Renal cortex interstitium (tissue), 11 donors: ENCODE results near the gene RAD18. TPM values are rescaled to one million over a fixed set of nuclear protein-coding genes. Genes with fewer than 3 reads are reported as not detected.

Source experiments
- DNase-seq, 11 donors: peaks; one replicate each; pipeline ENCODE4 v3.0.0-alpha.2; 2013; ENCODE audit warnings: low read depth in 9 of 11, low spot score in 4 of 11; ENCODE audit errors: extremely low read depth in 1 of 11
- polyA plus RNA-seq, 3 donors: library from polyadenylated mRNA; unstranded; fragments of 120-200 nt; gene quantifications; one replicate each; pipeline ENCODE4 v1.2.1, GENCODE V29; 2013; ENCODE audit not compliant: insufficient read length in 3 of 3

RAD18 gene
- polyA plus RNA-seq, 3 donors = 9.7 to 12.4 (median 10.3) TPM

DNA sequence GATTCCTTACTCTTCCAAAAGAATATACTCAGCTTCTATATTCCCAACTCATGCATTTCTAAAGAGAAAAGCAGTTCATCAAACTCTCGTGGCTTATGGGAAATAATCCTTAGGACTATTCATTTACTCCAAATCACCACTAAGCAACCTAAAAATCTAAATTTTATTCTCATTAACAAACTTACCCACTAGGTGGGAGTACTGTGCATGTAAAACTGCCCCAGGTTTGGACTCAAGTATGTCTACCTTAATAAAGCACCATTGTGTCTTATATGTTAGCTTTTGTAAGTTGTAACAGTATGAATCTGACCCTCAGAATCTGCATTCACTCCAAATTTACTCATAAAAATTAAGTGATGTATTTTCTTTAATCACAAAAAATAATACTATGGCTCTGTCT is 25.3 kb downstream of the RAD18 start:
- DNase-seq = no peak

DNA sequence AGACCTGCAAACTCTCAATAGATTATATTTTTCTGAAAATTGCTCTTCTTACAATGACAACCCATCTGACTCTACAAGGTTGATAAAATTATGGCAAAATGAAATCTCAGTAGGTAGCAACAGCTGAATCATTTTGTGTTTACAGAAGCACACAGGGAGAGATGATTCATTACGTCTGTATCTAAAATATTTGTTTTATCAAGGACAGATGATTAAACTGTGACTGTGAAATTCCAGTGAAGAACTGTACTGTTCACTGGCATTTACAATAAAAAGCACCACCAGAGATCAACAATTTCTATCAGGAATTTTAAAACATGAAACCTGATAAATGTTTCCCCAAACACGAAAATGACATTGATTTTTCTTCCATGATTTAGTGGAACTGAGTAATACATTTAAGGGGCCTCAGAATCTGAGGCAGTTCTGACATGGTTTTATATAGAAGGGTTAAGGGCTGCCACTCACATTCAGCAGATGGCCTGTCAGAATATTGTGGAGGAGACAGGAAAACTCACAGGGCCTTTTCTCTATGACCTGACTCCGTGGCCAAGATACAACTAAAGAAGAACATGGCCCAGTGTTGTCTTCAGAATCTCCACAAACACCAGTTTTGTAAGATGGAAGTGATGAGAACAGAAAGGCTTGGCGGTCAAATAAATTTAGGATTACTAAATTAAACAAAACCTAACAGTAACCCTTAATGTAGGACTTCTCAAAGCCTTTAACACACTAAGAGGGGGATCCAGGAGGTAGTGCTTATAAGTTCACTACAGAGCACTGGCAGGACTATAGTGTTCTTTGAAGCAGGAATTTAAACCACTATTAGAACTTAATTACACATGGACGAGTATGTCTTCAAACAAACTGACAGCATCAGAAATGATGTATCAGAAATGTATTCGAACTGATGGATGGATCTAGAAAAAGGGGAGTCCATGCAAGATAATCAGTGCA is 25.9 kb downstream of the RAD18 start:
- DNase-seq = no peak

DNA sequence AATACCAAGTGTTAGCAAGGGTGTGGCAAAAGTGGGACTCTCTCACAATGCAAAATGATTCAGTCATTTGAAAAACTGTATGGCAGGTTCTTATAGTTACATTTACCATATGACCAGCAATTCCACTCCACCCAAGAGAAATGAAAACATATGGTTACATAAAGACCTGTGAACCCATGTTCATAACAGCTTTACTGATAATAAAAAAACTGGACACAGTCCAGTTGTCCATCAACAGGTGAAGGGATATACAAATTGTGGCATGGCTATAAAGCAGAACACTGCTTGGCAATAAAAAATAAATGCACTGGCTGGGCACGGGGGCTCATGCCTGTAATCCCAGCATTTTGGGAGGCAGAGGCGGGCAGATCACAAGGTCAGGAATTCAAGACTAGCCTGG is 30.8 kb downstream of the RAD18 start:
- DNase-seq = no peak

- no peak for DNase-seq
Observed at GRCh38 chr3:8931342-8931741, 31.9 kb downstream of the RAD18 start.

GRCh38 chr3:8929860-8930259 is 33.4 kb downstream of the RAD18 start:
- DNase-seq = no peak

DNA sequence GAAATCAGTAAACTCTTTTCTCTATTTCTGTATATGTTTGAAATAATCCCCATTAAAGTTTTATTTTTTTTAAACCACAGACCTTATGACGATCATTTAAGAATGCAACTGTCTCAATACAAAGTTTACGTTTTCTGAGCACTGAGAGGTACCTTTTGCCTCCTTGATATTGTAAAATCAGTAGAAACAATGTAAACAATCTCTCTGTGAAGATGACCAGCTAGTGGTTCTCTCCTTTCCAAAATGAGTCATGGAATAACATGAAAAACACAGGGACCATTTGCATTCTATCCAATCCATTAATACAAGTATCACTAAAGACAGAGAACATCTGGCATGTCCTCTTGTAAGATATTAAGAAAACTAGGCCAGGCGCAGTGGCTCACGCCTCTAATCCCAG is 48.8 kb downstream of the RAD18 start:
- no peak for DNase-seq

GRCh38 chr3:8911781-8912180 is 51.5 kb downstream of the RAD18 start:
- no peak for DNase-seq

- no peak for DNase-seq
Observed at GRCh38 chr3:8909160-8909559, 54.1 kb downstream of the RAD18 start.

- DNase-seq = no peak
Observed at GRCh38 chr3:8903191-8903590, 60.1 kb downstream of the RAD18 start.

- no peak for DNase-seq
Observed at GRCh38 chr3:8900869-8901268, 62.4 kb downstream of the RAD18 start.

- no peak for DNase-seq
Observed at GRCh38 chr3:8899876-8900460, 63.3 kb downstream of the RAD18 start.

- no peak for DNase-seq
Observed at GRCh38 chr3:8895829-8896228, 67.4 kb downstream of the RAD18 start.

- no peak for DNase-seq
Observed at GRCh38 chr3:8893001-8893400, 70.3 kb downstream of the RAD18 start.

GRCh38 chr3:8891774-8892173 is 71.5 kb downstream of the RAD18 start:
- DNase-seq = no peak

GRCh38 chr3:8891303-8891702 is 72.0 kb downstream of the RAD18 start:
- DNase-seq = no peak

- no peak for DNase-seq
Observed at GRCh38 chr3:8888301-8888915, 74.9 kb downstream of the RAD18 start.

- no peak for DNase-seq
Observed at GRCh38 chr3:8887435-8888300, 75.6 kb downstream of the RAD18 start.

- no peak for DNase-seq
Observed at GRCh38 chr3:8886546-8886945, 76.7 kb downstream of the RAD18 start.
